ENCODE results near the gene AKAP6. TPM values are rescaled to one million over a fixed set of nuclear protein-coding genes. Genes with fewer than 3 reads are reported as not detected.

AKAP6 gene
- total RNA-seq, 1 experiment from 2014 or later = 1.1 TPM

- H3K4me1 ChIP-seq (ENCODE audit: insufficient read depth, low read length) = peaks cover 17% of the 10 kb centered on the region; the same call in 1 of the 2 replicates
- H3K23me2 ChIP-seq (ENCODE audit: insufficient read length, low read depth, low read length, poor library complexity, severe bottlenecking) = no peaks in the 10 kb centered on the region
- TF ChIP-seq, protein P1, sequence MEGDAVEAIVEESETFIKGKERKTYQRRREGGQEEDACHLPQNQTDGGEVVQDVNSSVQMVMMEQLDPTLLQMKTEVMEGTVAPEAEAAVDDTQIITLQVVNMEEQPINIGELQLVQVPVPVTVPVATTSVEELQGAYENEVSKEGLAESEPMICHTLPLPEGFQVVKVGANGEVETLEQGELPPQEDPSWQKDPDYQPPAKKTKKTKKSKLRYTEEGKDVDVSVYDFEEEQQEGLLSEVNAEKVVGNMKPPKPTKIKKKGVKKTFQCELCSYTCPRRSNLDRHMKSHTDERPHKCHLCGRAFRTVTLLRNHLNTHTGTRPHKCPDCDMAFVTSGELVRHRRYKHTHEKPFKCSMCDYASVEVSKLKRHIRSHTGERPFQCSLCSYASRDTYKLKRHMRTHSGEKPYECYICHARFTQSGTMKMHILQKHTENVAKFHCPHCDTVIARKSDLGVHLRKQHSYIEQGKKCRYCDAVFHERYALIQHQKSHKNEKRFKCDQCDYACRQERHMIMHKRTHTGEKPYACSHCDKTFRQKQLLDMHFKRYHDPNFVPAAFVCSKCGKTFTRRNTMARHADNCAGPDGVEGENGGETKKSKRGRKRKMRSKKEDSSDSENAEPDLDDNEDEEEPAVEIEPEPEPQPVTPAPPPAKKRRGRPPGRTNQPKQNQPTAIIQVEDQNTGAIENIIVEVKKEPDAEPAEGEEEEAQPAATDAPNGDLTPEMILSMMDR (conservative IDR thresholded peaks at IDR 0.05) = no peak
- no peak overlapping the region for H4K91ac ChIP-seq (ENCODE audit: insufficient read length, low read depth, low read length)
- H3K36me3 Mint-ChIP-seq (ENCODE audit: insufficient read depth in 1 of 3, low read depth in 3 of 3) = no peaks in the 10 kb centered on the region
- no peaks in the 10 kb centered on the region for H3K9me3 Mint-ChIP-seq
- H2BK15ac ChIP-seq (ENCODE audit: low read depth, low read length) = no peak overlapping the region
- H3K79me2 ChIP-seq (ENCODE audit: insufficient read depth, low read length) = no peaks in the 10 kb centered on the region
- H2AK5ac ChIP-seq (ENCODE audit: insufficient read length, low read length) = no peak overlapping the region
- H3K79me1 ChIP-seq (ENCODE audit: insufficient read depth, low read depth, low read length, poor library complexity, severe bottlenecking) = no peaks in the 10 kb centered on the region
- no peak overlapping the region for H3K4me2 ChIP-seq (ENCODE audit: insufficient read depth, insufficient read length, low read length)
- peaks cover 42 to 43% of the 10 kb centered on the region in 2 experiments for H3K4me1 Mint-ChIP-seq
- no peak overlapping the region for H2BK20ac ChIP-seq (ENCODE audit: low read depth, low read length, poor library complexity, severe bottlenecking)
- no peak overlapping the region for H4K8ac ChIP-seq (replicated peaks; ENCODE audit: insufficient read length, low read depth, low read length)
- H2BK120ac ChIP-seq (ENCODE audit: low read depth, low read length, poor library complexity, severe bottlenecking) = no peak overlapping the region
- H3K18ac ChIP-seq (ENCODE audit: insufficient read length, low read depth, low read length) = no peak overlapping the region
- H3K9me3 ChIP-seq (ENCODE audit: control insufficient read depth, low read depth, low read length) = no peaks in the 10 kb centered on the region
- no peaks in the 10 kb centered on the region for H4K20me1 ChIP-seq (ENCODE audit: control insufficient read depth, insufficient read depth, insufficient read length)
- H2BK12ac ChIP-seq (ENCODE audit: insufficient read length, low read depth, low read length) = no peak overlapping the region
- H3K27ac ChIP-seq (ENCODE audit: insufficient read length, low read depth, low read length) = no peak overlapping the region
- no peak overlapping the region for H3K4ac ChIP-seq (ENCODE audit: low read depth, low read length)
- H3K27me3 ChIP-seq (ENCODE audit: insufficient read depth, low read length) = no peaks in the 10 kb centered on the region
- H3K27ac Mint-ChIP-seq = no peak overlapping the region; a peak in 1 of 7 replicates
- no peak overlapping the region for H4K5ac ChIP-seq (ENCODE audit: insufficient read length, low read depth, low read length)
- H3K27me3 Mint-ChIP-seq (ENCODE audit: low read depth) = no peaks in the 10 kb centered on the region
- no peak overlapping the region for H3K4me3 Mint-ChIP-seq
- no CpG with 5 or more reads among the region's 4 CpGs for WGBS (ENCODE audit: extremely low coverage, insufficient read length, low lambda C conversion rate)
- no peak overlapping the region for H3K56ac ChIP-seq (ENCODE audit: insufficient read length, low read depth, low read length)
- no peak overlapping the region for H2BK5ac ChIP-seq (ENCODE audit: insufficient read length, low read length)
- DNase-seq = no peak
- H3K23ac ChIP-seq (ENCODE audit: insufficient read length, low read depth, low read length) = no peak overlapping the region
- no peak overlapping the region for H3K9ac ChIP-seq (ENCODE audit: extremely low read depth, insufficient read length, low read length)
- no peak overlapping the region for H2AFZ ChIP-seq (ENCODE audit: low read length)
- no peak overlapping the region for H3K14ac ChIP-seq (ENCODE audit: insufficient read depth, low read length)
- no peak overlapping the region for H3T11ph ChIP-seq (ENCODE audit: low read length)
These were observed 484.3 kb downstream of the AKAP6 start for GRCh38 chr14:32813401-32813800.

Data from H9 (cell line).